Measurements from ENCODE around the gene MAPKAP1.
A peak's percentile ranks its signal among the peaks of the same experiment; 100 is the strongest.

MAPKAP1 gene

GRCh38 chr9:125749287-125749935, 42.4 kb upstream of the MAPKAP1 start:
- TF ChIP-seq CTCF (conservative IDR thresholded peaks at IDR 0.05): no peak
- H3K27ac ChIP-seq: peak overlapping the region; percentile 93

GRCh38 chr9:125748446-125749099, 41.6 kb upstream of the MAPKAP1 start:
- H3K27ac ChIP-seq: peak overlapping the region; percentile 93
- no peak for TF ChIP-seq CTCF (conservative IDR thresholded peaks at IDR 0.05)

GRCh38 chr9:125747765-125748445, 40.9 kb upstream of the MAPKAP1 start:
- peak overlapping the region; percentile 93 for H3K27ac ChIP-seq
- TF ChIP-seq CTCF (conservative IDR thresholded peaks at IDR 0.05): no peak

GRCh38 chr9:125747053-125747764, 40.2 kb upstream of the MAPKAP1 start, which contains the start of gene PBX3:
TSS of gene PBX3 (plus strand) at chr9:125747373.
- H3K27ac ChIP-seq: peak within 1 kb of the TSS; percentile 93
- no peak for TF ChIP-seq CTCF (conservative IDR thresholded peaks at IDR 0.05)

GRCh38 chr9:125746774-125747052, 39.7 kb upstream of the MAPKAP1 start:
- peak overlapping the region; percentile 93 for H3K27ac ChIP-seq

GRCh38 chr9:125746017-125746773, 39.2 kb upstream of the MAPKAP1 start:
- no peak for TF ChIP-seq CTCF (conservative IDR thresholded peaks at IDR 0.05)
- H3K27ac ChIP-seq: peak overlapping the region; percentile 93

More at GRCh38 chr9:125746774-125747052, 39.7 kb upstream of the MAPKAP1 start:
- TF ChIP-seq CTCF (conservative IDR thresholded peaks at IDR 0.05): no peak

Data from VCaP (cell line).